ENCODE results near the gene MINDY2.
"Not testable (repeated sequence)": the region's sequence is repeated elsewhere in the genome, so short reads cannot be mapped to it uniquely, and the experiment has no call there.

The MINDY2 gene

DNA sequence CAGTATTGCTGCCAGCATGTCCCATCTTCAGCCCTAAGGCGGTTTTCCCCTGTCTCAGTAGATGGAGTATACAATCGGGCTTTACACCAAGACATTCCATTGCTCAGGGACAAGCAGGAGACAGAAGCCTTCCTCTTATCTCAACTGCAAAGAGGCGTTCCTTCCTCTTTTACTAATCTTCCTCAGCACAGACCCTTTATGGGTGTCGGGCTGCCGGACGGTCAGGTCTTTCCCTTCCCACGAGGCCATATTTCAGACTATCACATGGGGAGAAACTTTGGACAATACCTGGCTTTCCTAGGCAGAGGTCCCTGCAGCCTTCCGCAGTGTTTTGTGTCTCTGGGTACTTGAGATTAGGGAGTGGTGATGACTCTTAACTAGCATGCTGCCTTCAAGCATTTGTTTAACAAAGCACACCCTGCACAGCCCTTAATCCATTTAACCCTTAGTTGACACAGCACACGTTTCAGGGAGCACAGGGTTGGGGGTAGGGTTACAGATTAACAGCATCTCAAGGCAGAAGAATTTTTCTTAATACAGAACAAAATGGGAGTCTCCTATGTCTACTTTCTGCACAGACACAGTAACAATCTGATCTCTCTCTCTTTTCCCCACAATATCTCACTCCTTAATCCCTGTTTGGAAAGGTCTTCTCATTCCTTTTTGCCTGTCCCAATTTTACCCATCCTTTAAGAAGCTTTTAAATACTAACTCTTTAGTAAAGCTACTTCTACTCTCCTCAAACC lies 62.8 kb downstream of the MINDY2 start:
- DNase-seq, result not testable (repeated sequence)

DNA sequence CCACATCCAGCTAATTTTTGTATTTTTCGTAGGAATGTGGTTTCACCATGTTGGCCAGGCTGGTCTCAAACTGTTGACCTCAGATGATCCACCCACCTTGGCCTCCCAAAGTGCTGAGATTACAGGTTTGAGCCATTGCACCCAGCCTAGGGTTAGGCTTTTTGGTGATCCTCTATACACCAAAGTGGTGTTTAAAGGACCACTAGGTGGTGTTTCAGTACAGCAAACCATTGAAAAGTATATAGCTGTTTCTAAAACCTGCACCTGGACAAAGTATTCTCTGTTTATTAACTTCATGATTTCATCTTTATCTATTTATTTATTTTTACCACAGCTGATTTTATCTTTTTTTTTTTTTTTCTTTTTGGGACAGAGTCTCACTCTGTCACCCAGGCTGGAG lies 68.4 kb downstream of the MINDY2 start:
- DNase-seq, result no peak

DNA sequence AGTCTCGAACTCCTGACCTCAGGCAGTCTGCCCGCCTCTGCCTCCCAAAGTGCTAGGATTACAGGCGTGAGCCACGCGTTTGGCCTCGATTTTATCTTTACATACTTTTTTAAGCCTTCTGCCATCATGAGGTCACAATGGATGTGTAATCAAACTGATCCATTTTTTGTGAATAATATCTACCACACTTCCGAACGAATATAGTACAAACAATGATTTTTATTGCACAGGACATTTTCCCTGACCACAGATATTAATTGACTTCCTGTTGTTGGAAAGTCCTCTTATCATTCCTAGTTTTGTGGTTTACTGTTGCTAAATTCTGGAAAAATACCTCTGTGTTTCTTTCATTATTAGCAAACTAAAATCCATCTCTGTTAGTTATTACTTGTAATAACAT lies 68.9 kb downstream of the MINDY2 start:
- no peak for DNase-seq

DNA sequence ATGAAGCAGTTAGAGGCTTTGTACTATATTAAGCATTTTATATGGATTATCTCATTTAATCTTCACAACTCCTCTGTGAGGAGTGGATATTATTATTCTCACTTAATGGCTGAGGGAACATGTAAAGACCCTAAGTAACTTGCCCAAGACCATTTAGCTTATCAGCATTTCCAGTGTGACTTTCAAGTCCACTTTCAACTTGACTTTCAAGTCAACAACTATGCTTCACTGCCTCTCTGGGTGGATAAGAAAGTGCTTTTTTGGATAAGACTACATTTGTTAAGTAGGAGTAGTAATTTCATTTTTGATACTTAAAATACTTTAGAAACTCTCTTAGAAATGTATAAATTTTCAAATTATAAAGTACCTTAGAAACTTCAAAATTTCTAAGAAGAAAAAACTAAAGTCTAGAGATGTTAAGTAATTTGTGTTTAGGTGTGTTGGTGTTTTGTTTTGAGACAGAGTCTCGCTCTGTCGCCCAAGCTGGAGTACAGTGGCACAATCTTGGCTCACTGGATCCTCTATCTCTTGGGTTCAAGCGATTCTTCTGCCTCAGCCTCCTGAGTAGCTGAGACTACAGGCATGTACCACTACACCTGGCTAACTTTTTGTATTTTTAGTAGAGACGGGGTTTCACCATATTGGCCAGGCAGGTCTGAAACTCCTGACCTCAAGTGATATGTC lies 71.8 kb downstream of the MINDY2 start:
- no peak for DNase-seq

DNA sequence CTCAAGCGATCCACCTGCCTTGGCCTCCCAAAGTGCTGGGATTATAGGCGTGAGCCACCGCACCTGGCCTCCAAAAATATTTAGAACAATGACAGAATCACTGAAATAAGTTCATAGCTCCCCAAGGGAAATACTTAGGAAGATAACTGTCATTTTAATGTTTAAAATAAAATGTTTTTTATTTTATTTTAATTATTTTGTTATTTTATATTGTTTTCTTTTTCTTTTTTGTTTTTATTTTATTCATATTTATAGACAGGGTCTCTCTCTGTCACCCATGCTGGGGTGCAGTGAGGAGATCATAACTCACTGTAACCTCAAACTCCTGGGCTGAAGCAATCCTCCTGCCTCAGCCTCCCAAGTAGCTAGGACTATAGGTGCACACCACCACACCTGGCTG lies 80.1 kb downstream of the MINDY2 start:
- DNase-seq, result not testable (repeated sequence)

DNA sequence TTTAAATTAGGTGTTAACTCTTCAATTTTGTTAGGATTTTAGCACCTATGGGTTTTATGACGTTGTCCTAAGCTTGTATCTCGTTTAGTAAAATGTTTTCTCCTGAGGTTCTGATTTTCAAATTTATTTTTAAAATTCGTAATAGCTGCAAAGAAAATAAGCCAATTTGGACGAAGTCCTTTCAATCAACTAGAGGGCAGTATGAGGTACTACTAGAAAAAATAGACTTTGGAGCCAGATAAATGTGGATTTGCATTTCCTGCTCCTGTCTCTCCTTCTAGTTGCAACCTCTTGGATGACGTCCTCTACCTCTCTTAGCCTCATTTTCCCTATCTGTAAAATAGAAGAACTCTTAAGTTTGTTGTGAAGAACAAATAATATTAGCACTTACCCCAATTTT lies 81.2 kb downstream of the MINDY2 start:
- no peak for DNase-seq

DNA sequence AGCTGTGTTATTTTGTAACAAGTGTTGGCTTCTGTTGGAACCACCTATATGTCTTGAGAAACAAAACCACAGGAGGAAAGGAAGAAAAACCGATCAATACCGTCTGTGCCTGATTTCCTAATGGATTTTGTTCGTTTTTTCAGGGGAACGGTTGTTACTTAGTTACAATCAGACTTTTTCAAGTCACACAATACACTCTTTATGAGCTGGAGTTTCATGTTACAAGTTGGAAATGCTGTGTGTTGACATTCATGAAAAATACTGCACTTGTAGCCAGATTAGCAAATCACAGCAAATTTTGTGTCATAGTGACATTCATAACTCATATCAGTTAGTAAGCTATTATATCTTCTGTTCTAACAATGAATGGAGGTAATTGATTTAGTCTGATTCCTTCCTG lies 83.5 kb downstream of the MINDY2 start:
- DNase-seq, result no peak

DNA sequence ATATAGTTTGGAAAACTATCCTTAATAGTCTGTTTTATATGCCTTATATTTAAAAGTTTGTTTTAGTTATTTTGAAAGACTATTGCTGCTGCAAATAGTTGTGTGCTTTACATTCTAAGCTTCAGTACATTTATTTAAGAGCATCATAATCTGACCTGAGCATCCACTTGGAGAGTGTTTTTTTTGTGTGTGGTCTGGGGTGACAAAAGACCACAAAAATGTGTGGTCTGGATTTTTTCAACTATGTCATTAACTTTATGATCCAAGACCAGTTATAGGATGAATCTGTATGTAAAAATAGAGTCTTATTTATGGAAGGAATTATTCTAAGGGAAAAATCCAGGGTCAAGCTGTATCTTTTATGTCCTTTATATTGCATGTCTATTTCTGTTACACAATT lies 85.0 kb downstream of the MINDY2 start:
- no peak for DNase-seq

DNA sequence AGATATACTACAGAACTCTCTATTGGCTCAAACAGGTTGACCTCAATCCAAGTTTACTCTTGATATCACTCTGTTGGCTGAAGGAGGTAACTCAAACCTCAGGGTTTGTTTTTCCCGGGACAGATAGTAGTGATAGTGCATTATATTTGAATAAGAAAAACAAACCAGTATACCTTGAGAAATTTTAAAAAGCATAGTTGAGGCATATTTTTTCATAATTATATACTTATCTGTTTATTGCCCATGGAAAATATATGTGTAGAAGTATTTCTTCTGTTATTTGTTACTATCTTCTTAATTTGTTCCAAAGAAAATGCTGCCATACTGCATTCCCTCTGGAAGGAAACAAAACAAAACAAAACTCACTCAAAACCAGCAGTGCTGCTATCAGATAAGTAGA lies 85.5 kb downstream of the MINDY2 start:
- not testable (repeated sequence) for DNase-seq

DNA sequence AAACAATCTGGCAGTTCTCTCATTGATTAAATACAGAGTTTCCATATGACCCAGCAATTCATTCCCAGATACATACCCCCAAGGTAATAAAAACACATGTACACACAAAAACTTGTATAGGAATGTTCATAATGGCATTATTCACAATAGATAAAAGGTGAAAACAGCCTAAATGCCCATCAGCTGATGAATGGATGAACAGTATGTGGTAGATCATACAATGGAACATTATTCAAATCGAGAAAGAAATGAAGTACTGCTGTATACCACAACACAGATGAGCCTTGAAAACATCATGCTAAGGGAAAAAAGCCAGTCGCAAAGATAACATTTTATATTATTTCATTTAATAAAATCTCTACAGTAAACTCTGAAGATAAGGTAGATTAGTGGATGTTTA lies 91.2 kb downstream of the MINDY2 start:
- DNase-seq, result no peak

DNA sequence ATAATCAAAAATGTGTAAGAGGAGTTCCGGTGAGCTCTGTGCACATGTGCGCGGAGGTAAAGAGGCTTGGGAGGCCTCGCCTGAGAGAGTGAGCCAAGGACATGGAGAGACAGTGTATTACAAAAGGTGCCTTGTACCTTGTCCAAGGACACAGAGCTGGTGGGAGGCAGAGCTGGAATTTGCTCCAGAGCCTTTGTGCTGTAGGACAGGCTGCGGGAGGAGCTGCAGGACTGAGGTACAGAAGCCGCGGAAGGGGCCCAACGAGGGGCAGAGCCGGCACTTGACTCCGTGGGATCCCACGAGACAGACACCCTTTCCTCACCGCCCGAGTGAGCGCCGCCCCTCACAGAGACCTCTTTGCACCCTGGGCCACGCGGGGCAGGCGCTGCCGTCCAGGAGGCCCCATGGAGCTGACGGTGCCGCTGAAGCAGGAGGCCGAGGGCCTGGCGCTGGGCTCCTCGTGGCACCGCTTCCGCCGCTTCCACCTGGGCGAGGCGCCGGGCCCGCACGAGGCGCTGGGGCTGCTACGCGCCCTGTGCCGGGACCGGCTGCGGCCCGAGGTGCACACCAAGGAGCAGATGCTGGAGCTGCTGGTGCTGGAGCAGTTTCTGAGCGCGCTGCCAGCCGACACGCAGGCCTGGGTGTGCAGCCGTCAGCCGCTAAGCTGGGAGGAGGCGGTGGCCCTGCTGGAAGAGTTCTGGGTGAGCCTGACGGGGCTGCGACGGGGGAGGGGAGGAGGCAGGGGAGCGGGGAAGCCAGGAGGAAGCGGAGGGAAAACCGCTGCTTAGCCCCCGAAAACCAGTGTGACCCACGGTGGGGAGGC lies 93.7 kb downstream of the MINDY2 start:
- no peak for DNase-seq

DNA sequence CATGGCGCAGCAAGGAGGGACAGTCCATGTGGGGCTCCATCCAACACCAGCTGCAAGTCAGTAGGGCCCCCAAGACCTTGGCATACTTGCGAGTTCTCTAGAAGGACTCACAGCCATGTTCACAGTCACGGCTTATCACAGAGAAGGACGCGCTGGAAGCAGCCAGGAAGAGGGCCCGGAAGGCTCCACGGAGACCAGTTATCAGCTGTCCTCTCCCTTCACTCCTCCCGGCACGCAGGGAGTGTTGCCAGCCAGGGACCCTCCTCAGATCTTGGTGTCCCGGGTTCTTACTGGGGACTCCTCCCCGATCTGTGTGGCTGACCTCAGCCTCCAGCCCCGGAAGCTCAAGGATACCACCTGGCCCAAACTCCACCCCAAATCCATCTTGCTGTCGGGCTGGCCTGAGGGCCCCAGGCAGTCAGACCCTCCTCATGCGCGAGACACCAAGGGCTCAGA lies 94.4 kb downstream of the MINDY2 start:
- no peak for DNase-seq

DNA sequence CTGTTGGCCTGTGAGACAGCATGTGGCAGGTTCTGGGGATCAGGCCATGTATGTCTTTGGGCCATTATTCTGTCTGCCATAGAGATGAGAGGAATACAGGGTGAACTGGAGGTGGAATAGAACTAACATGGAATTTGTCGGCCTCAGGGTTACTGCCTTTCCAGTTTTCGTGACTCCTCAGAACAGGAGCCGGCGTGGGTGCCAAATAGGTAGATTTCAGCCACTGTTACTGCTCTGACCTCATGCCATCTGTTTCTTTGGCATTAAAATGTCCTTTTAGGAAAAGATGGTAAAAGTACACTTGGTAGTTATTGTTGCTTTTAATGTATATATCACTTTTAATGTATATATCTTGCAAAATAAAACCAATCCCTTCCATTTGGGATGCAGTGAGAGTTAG lies 96.8 kb downstream of the MINDY2 start:
- no peak for DNase-seq

DNA sequence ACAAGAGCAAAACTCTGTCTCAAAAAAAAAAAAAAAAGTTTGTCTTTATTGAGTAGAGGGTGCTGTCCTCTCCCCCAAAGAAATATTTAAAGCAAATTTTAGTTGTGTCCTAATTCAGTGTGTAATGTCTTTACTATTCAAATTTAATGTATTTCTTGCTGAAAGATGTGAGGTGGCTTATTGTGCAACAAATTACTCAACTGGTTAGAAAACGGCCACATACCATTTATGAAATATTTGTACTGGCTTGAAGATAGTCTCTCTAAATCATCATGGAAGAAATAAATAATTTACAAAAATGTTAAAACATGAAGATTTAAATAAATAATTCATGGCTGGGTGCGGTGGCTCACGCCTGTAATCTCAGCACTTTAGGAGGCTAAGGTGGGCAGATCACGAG lies 99.3 kb downstream of the MINDY2 start:
- no peak for DNase-seq

DNA sequence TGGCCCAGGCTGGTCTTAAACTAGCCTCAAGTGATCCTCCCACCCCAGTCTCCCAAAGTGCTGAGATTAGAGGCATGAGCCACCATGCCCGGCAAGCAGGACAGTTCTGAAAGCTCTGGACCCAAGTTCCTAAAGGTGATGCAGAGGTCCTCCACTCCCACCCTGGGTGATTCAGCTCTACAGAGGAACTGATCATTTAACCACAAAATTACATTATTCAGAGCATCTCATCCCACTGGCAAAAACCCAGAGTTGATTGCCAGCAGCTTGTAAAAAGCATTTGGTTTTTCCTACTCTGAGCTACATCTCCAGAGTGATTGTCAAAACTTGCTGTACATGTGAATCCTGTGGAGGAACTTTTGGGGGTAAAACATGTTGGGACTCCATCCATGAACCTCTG lies 102.2 kb downstream of the MINDY2 start:
- DNase-seq, result no peak

DNA sequence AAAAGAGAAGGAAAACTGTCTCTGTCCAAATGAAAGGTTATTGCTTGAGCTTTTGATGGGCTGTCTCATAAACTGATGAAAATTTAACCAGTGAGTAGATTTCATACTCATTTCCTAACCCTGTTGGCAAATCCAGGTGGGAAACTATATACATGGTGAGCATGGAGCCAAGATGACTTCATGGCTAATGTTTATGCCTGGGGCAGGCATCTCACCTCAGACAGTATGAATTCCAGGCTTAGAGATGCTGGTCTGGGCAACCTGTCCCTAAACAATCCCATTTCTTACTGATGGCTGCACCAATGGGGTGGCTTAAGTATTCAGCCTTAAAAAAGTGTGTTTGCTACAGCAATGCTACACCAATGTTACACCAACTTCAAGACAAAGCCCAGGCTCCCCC lies 104.2 kb downstream of the MINDY2 start:
- DNase-seq, result no peak

DNA sequence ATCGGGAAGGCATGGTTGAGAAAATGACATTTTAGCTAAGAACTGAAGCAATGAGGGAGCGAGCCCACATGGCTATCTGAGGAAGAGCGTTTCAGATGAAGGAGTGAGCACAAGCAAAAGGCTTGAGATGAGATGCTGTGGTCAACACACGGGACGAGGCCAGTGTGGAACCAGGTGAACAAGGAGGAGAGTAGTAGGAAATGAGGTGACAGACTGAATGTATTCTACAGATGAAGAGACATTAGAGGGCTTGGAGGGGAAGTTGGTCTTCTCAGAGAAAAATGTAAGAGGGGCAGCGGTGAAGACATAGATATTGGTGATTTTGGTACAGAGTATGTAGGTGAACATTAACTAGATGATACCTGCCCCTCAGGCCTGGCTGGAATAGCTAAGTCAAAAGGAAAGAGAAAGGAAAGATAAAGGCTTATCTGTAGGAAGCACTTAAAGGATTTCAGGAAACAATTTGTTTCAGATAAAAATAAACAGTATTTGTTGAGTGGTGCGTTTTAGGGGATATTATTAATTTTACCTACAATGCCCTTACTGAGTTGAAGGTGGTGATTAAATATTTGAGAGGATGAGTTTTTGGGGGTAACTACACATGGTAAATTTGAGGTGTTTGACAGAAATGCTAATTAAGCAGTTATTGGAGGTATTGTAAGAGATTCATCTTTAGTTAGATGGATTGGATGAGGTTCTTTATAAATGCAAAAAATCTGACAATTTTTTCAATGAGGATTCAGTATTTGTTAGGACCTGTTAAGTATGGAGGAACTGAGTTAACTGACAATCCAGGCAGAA lies 105.4 kb downstream of the MINDY2 start:
- no peak for DNase-seq

DNA sequence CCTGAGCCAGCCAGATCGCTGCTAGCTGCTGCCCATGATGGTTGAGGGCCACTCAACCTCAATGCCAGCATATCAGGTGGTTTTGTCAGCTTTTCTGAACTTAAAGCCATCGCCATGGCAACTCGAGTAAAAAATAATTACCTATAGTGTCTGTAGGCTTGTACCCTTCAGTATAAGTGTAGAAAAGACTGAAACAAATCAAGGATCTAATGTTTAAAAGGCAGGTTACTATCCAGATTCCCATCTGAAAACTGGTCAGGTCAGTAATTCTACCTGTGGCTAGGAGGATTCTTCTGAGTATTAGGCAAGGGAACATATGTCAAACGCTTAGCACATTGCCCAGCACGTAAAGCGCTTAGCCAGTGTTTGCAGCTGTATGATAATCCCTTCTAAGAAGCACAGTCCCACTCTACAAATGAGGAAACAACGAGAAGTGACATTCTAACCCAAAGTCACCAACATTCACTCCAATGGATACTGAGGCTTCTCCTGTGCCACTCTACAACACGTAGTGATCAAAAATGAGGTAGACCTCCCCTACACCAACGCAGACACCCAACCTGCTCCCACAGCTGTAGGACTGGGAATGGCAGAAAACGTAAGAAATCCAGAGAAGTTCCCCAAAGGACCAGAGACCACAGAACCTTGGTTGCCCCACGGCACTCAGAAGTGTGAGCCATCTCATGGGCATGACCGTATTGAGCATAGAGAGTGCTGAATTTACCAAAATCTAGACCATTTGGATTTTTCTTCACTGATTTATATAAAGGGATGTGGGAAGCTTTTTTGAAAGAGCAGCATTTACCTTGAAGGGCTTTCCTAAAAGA lies 107.1 kb downstream of the MINDY2 start:
- DNase-seq, result no peak

DNA sequence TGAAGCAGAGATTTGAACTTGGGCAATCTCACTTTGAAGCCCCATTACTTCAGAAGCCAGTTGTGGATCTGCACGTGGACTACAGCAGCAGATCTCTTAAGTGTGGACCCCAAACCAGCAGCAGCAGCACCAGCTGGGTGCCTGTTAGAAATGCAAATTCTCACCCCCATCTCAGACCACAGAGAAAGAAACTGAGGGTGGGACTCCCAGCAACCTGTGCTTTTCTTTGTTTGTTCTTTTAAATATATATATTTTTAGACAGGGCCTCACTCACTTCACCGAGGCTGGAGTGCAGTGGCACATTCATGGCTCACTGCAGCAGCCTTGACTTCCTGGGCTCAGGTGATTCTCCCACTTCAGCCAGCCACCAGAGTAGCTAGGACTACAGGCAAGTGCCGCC lies 109.2 kb downstream of the MINDY2 start:
- DNase-seq, result no peak

DNA sequence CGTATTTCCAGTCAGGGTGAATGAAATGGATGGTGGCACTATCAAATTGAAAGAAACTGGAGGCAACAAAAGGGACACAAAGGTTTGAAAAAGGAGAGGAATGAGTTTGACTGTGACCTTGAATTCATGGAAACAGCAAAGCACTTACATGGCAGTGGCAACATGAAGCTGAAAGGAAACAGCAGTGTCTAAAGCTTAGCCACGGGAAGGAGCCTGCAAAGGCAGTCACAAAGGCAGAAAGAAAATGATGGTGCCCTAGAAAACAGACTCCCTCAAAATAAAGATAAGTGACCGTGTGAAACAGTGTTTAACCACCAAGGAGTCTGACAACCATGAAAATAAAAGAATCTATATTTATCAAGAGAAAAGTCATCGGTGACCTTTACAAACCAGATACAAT lies 111.1 kb downstream of the MINDY2 start:
- no peak for DNase-seq

DNA sequence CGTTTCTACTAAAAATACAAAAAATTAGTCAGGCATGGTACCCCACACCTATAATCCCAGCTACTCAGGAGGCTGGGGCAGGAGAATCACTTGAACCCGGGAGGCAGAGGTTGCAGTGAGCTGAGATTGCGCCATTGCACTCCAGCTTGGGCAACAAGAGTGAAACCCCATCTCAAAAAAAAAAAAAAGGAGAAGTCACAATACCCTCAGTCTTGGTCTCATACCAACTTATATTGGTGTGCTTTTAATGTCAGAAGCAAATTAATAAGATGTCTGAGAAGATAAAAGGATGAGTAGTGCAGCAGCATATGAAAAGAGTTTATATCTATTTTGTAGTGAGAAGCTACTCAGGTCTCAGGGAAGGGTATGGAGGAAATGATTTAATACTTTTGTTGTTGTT lies 112.8 kb downstream of the MINDY2 start:
- not testable (repeated sequence) for DNase-seq

DNA sequence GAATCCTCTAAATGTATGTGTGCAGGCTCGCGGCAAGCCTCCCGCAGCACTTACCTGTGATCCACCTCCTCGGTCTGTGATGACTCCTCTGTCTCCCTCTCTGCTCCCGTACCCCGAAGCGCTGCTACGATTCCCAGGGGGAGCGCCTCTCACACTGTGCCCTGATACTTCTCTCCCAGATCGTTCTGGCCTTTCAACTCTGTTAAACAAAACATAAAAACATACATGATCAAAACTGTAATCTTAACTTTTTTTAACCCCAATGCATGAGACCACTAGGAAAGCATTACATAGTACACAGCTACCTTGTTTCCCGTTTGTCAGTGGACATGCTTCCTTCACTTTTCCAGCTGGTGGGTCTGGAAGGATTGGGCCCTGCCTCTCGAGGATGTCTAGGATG lies 115.8 kb downstream of the MINDY2 start:
- no peak for DNase-seq
